Transverse colon (tissue), 4 donors: ENCODE results near the gene MRPL41. TPM values are rescaled to one million over a fixed set of nuclear protein-coding genes. Genes with fewer than 3 reads are reported as not detected.

Source experiments
- DNase-seq: peaks from one replicate; pipeline ENCODE4 v3.0.0-alpha.2; 2019
- H3K27ac ChIP-seq, 4 donors: fragments of 200-600 bp; sonication (generic); 2 replicates each; pipeline ENCODE4 v1.5.1; 2016 to 2018; ENCODE audit warnings: inconsistent platforms in 4 of 4
- H3K27me3 ChIP-seq: fragments of 200-600 bp; sonication (generic); 2 replicates; pipeline ENCODE4 v1.5.1; 2017; ENCODE audit warnings: inconsistent platforms
- H3K36me3 ChIP-seq, 4 donors: fragments of 200-600 bp; sonication (generic); 2 replicates each; pipeline ENCODE4 v1.5.1; 2017 to 2019; ENCODE audit warnings: inconsistent platforms in 4 of 4
- H3K4me1 ChIP-seq, 4 donors: fragments of 200-600 bp; sonication (generic); 2 replicates each; pipeline ENCODE4 v1.5.1; 2017 to 2020; ENCODE audit warnings: inconsistent platforms in 4 of 4
- H3K4me3 ChIP-seq, 4 donors: fragments of 200-600 bp; sonication (generic); 1 replicate in 1 of 4; 2 replicates in 3 of 4; pipeline versions ENCODE4 v1.5.1 to v1.6.1; 2017 to 2019; ENCODE audit warnings: inconsistent platforms in 4 of 4
- H3K9me3 ChIP-seq, 2 donors: fragments of 200-600 bp; sonication (generic); 2 replicates each; pipeline ENCODE4 v1.5.1; 2017 to 2019; ENCODE audit warnings: inconsistent platforms in 2 of 2
- CTCF ChIP-seq, 5 experiments: fragments of 200-600 bp in 3 of 5; fragments of 450-650 bp in 2 of 5; sonication (generic) in 3 of 5; IDR thresholded peaks; 1 replicate in 2 of 5; 2 replicates in 3 of 5; pipeline ENCODE4 v1.5.1; 2016 to 2017; ENCODE audit warnings: antibody characterized with exemption in 5 of 5, inconsistent platforms in 3 of 5, mild to moderate bottlenecking in 2 of 5, moderate library complexity in 1 of 5
- EP300 ChIP-seq: sonication (generic); formaldehyde crosslinking; IDR thresholded peaks from one replicate; pipeline ENCODE4 v1.6.1; 2017; ENCODE audit warnings: antibody characterized with exemption, low read depth
- POLR2A ChIP-seq: fragments of 450-650 bp; IDR thresholded peaks from one replicate; pipeline ENCODE4 v1.6.1; 2016; ENCODE audit warnings: antibody characterized with exemption, mild to moderate bottlenecking, moderate library complexity
- POLR2AphosphoS5 ChIP-seq, 3 donors: sonication (generic); formaldehyde crosslinking; IDR thresholded peaks; one replicate each; pipeline ENCODE4 v1.6.1; 2016; ENCODE audit warnings: antibody characterized with exemption in 3 of 3
- WGBS, 2 donors: methylation state at CpG; one replicate each; pipeline ENCODE4 v1.1.5; 2018; ENCODE audit warnings: low coverage in 1 of 2; 5-methylcytosine and 5-hydroxymethylcytosine counted together
- in situ Hi-C, 4 donors: fragments of 200-750 bp; cut with MboI; loops; one replicate each; pipeline versions ENCODE4 v1.15.0 to v1.15.1; 2017; ENCODE audit warnings: low sequenced_read_pairs in 3 of 4, low pct_ligation_motif_present in 1 of 4, low pct_unique_long_range_greater_than_20kb in 1 of 4
- intact Hi-C: fragments of 100-400 bp; cut with DNase I; formaldehyde crosslinking; loops from one replicate; pipeline ENCODE4 v1.15.1; 2023; ENCODE audit warnings: low total_unique reads
- total RNA-seq, 4 donors: library from RNA; depleted of rRNA; stranded (reverse); fragments of >200 nt; gene quantifications; one replicate each; pipeline ENCODE4 v1.1.0, GENCODE V29; 2016

MRPL41 gene
- total RNA-seq, 4 donors from 2014 or later = 109 to 144 (median 119) TPM

- Histone ChIP-seq H3K27ac (no peak overlapping the region), H3K9me3 (no peaks in the 10 kb centered on the region), H3K36me3 (no peaks in the 10 kb centered on the region), H3K4me1 (peaks cover 4 to 6% (median 5%) of the 10 kb centered on the region in 4 donors), H3K4me3 (no peak overlapping the region), H3K27me3 (no peaks in the 10 kb centered on the region)
- intact Hi-C loops = no loop called here
- in situ Hi-C loops = no loop called here
- no peak for TF ChIP-seq CTCF (IDR thresholded peaks at IDR 0.05)
- TF ChIP-seq POLR2AphosphoS5 (IDR thresholded peaks at IDR 0.05) = no peak
- no peak for TF ChIP-seq POLR2A
- no peak for TF ChIP-seq EP300
- DNase-seq = no peak
- WGBS, 2 donors = 85 to 88% methylated on average over 4 to 14 of the region's 14 CpGs
Observed at GRCh38 chr9:137583347-137583746, 31.7 kb downstream of the MRPL41 start.

GRCh38 chr9:137583957-137584356 lies 32.3 kb downstream of the MRPL41 start:
- Histone ChIP-seq H3K4me3 (no peak overlapping the region), H3K27me3 (no peaks in the 10 kb centered on the region), H3K36me3 (no peaks in the 10 kb centered on the region), H3K27ac (no peak overlapping the region), H3K9me3 (no peaks in the 10 kb centered on the region), H3K4me1 (peaks cover 5 to 9% (median 7%) of the 10 kb centered on the region in 4 donors)
- in situ Hi-C loops (no loop called here), intact Hi-C loops (no loop called here)
- WGBS, 2 donors = 88% methylated on average over 8 of the region's 8 CpGs; no CpG with 5 or more reads in 1 of the 2 donors
- TF ChIP-seq EP300 = no peak
- TF ChIP-seq CTCF (IDR thresholded peaks at IDR 0.05) = no peak
- TF ChIP-seq POLR2A = no peak
- TF ChIP-seq POLR2AphosphoS5 (IDR thresholded peaks at IDR 0.05) = no peak
- no peak for DNase-seq

- no peaks in the 10 kb centered on the region for H3K27me3 ChIP-seq
- no peak overlapping the region for H3K27ac ChIP-seq
- no peak overlapping the region for H3K4me3 ChIP-seq
- H3K36me3 ChIP-seq = no peaks in the 10 kb centered on the region
- WGBS, 2 donors = 91% methylated on average over 9 of the region's 14 CpGs; no CpG with 5 or more reads in 1 of the 2 donors
- H3K4me1 ChIP-seq = peaks cover 6 to 20% (median 17%) of the 10 kb centered on the region in 4 donors
- H3K9me3 ChIP-seq = no peaks in the 10 kb centered on the region
- DNase-seq = no peak
- intact Hi-C loops = no loop called here
- in situ Hi-C loops = no loop called here
- no peak for TF ChIP-seq POLR2A
- no peak for TF ChIP-seq POLR2AphosphoS5 (IDR thresholded peaks at IDR 0.05)
- TF ChIP-seq CTCF (IDR thresholded peaks at IDR 0.05) = no peak
- TF ChIP-seq EP300 = no peak
Observed at GRCh38 chr9:137586854-137587253, 35.2 kb downstream of the MRPL41 start.

GRCh38 chr9:137588311-137588710 lies 36.6 kb downstream of the MRPL41 start:
- DNase-seq = no peak
- WGBS, 2 donors = 89% methylated on average over 8 of the region's 13 CpGs; no CpG with 5 or more reads in 1 of the 2 donors
- in situ Hi-C loops = no loop called here

More at GRCh38 chr9:137588311-137588710, 36.6 kb downstream of the MRPL41 start:
- Histone ChIP-seq H3K4me1 (peaks cover 6 to 20% (median 17%) of the 10 kb centered on the region in 4 donors), H3K9me3 (no peaks in the 10 kb centered on the region), H3K36me3 (no peaks in the 10 kb centered on the region), H3K27me3 (no peaks in the 10 kb centered on the region), H3K27ac (no peak overlapping the region), H3K4me3 (no peak overlapping the region)
- intact Hi-C loops = no loop called here
- TF ChIP-seq EP300 (no peak), CTCF (IDR thresholded peaks at IDR 0.05) (no peak), POLR2A (no peak)
